BJ (cell line): Measurements from ENCODE around the gene RUNX2. TPM values are rescaled to one million over a fixed set of nuclear protein-coding genes. Genes with fewer than 3 reads are reported as not detected.

Experiments
- CTCF ChIA-PET: fragments of 350-600 bp; formaldehyde crosslinking; extraction: SDS; loops from one replicate; lab custom pipeline; 2021; ENCODE audit warnings: antibody characterized with exemption, inconsistent platforms; lab: Yijun Ruan, JAX
- POLR2A ChIA-PET: fragments of 300-600 bp; sonication (Branson Sonifier 250); formaldehyde crosslinking; extraction: SDS; loops from one replicate; lab custom pipeline; 2021; ENCODE audit warnings: antibody characterized with exemption; lab: Charles Lee
- DNase-seq: peaks from one replicate; pipeline ENCODE4 v3.0.0-alpha.2; 2011; ENCODE audit warnings: low read depth
- H3K27me3 ChIP-seq: 2 replicates; pipeline ENCODE4 v1.6.0; 2011; ENCODE audit warnings: low read length; ENCODE audit not compliant: control insufficient read depth, insufficient read depth
- H3K36me3 ChIP-seq: 2 replicates; pipeline ENCODE4 v1.5.1; 2011; ENCODE audit warnings: low read length; ENCODE audit not compliant: control insufficient read depth, insufficient read depth
- H3K4me3 ChIP-seq: 2 replicates; pipeline ENCODE4 v1.5.1; 2011; ENCODE audit warnings: low read depth, mild to moderate bottlenecking, control low read depth, low read length
- polyA plus RNA-seq: library from polyadenylated mRNA; depleted of rRNA; stranded (reverse); fragments of >200 nt; gene quantifications from 2 replicates; pipeline ENCODE4 v1.2.3, GENCODE V29; 2011
- TF ChIP-seq, protein P1 (sequence below): IDR thresholded peaks from 2 replicates; pipeline ENCODE4 v1.5.1; 2011; ENCODE audit warnings: low read depth, mild to moderate bottlenecking, control low read depth, inconsistent platforms, low read length, moderate library complexity; ENCODE audit not compliant: insufficient read depth

RUNX2 gene
- polyA plus RNA-seq, 1 experiment: 1.5 TPM

DNA sequence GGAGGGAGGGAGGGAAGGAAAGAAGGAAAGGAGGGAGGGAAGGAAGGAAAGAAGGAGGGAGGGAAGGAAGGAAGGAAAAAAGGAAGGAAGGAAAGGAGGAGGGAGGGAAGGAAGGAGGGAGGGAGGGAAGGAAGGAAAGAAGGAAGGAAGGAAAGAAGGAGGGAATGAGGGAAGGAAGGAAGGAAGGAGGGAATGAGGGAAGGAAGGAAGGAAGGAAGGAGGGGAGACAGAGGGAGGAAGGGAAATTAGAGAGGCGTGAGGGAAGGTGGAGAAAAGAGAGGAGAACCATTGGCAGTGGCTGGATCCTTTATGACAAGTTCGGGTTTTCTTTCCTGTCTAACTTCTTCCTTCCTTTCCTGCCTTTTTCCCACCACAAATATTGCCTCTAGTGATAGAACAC, 71.9 kb downstream of the RUNX2 start:
- no peaks in the 10 kb centered on the region for H3K27me3 ChIP-seq
- CTCF ChIA-PET: no interaction called here
- no peak overlapping the region for H3K4me3 ChIP-seq
- TF ChIP-seq, protein P1, sequence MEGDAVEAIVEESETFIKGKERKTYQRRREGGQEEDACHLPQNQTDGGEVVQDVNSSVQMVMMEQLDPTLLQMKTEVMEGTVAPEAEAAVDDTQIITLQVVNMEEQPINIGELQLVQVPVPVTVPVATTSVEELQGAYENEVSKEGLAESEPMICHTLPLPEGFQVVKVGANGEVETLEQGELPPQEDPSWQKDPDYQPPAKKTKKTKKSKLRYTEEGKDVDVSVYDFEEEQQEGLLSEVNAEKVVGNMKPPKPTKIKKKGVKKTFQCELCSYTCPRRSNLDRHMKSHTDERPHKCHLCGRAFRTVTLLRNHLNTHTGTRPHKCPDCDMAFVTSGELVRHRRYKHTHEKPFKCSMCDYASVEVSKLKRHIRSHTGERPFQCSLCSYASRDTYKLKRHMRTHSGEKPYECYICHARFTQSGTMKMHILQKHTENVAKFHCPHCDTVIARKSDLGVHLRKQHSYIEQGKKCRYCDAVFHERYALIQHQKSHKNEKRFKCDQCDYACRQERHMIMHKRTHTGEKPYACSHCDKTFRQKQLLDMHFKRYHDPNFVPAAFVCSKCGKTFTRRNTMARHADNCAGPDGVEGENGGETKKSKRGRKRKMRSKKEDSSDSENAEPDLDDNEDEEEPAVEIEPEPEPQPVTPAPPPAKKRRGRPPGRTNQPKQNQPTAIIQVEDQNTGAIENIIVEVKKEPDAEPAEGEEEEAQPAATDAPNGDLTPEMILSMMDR: no peak
- DNase-seq: no peak
- H3K36me3 ChIP-seq: no peaks in the 10 kb centered on the region
- POLR2A ChIA-PET: no interaction called here

DNA sequence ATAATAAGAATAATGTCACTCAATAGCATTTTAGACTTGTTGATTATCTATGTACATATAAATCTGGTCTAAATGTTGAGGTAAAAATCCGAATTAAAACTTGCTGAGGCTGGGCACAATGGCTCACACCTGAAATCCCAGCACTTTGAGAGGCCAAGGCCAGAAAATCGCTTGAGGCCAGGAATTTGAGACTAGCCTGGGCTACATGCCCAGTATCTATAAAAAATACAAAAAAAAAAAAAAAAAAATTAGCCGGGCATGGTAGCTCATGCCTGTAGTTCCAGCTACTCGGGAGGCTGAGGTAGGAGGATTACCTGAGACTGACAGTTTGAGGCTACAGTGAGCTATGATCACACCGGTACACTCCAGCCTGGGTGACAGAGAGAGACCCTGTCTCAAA, 83.8 kb downstream of the RUNX2 start:
- TF ChIP-seq, protein P1: no peak
- CTCF ChIA-PET: no interaction called here
- H3K36me3 ChIP-seq: no peaks in the 10 kb centered on the region
- DNase-seq: no peak
- POLR2A ChIA-PET: no interaction called here
- no peaks in the 10 kb centered on the region for H3K27me3 ChIP-seq
- no peak overlapping the region for H3K4me3 ChIP-seq

DNA sequence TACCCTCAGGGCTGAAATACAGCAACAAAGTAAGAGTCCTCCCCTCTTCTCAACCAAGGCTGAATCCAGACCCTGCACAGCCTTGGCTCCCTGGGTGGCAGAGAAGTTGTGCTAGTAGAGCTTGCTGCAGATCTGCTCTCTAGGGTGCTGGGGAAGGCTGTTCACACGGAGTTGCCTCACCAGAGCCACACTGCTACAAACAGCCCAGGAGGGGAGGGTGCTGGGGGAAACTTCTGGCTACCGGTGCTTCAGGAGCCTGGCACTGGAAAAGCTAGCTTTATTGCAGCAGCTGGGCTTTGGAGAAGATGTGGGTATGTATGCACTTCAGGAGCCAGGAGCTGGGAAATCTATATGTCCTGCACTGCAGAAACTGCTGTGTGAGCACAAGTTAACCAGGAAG, 87.2 kb downstream of the RUNX2 start:
- TF ChIP-seq, protein P1: no peak

DNA sequence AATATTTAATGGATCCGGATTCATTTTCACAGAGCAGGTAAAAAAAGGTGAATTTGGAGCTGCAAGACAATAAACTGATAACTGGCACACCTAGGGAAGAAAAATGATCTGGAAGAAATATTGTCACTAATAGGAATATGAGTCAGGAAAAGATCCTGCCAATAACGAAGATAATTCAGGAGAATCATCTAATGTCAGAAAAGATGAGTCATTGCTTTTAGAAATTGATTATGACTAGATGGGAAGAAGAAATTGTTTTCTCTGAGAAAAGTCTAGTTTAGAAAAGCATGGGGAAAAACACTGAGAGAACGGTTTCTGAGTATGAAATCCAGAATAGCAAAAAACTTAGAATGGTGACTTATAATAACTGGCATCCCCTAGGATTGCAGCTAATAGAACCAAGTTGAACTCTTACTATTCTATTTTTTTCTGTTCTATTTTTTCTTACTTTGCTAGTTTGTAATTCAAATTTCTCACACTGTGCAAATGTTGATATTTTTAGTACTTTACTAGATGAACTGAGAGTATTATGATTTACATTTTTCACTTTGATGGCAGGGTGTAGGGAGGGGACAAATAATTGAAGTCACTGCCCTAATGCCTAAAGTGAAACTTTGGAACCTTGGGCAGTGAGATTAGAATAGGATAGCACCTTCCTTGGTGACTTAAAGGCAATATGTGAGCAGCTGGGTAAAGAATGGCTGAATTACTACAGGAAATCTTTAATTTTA, 87.8 kb downstream of the RUNX2 start:
- ChIA-PET CTCF (interaction anchor here (0.6 to 1.6 kb wide), 3 partner anchors 74 to 940 kb away, joined by 3 to 4 read pairs (median 3); no protein-coding TSS in a partner anchor), POLR2A (interaction anchor here (0.6 kb wide), 1 partner anchor 28 kb away, joined by 3 read pairs; no protein-coding TSS in a partner anchor)
- TF ChIP-seq, protein P1: no peak
- Histone ChIP-seq H3K4me3 (no peak overlapping the region), H3K36me3 (no peaks in the 10 kb centered on the region), H3K27me3 (no peaks in the 10 kb centered on the region)
- DNase-seq: no peak

More for the DNA sequence above, 87.2 kb downstream of the RUNX2 start:
- no peaks in the 10 kb centered on the region for H3K27me3 ChIP-seq
- no peaks in the 10 kb centered on the region for H3K36me3 ChIP-seq
- DNase-seq: no peak
- ChIA-PET POLR2A (interaction anchor here (0.6 kb wide), 1 partner anchor 27 kb away, joined by 3 read pairs; no protein-coding TSS in a partner anchor), CTCF (interaction anchor here (0.6 to 1.6 kb wide), 3 partner anchors 73 to 940 kb away, joined by 3 to 4 read pairs (median 3); no protein-coding TSS in a partner anchor)
- no peak overlapping the region for H3K4me3 ChIP-seq

DNA sequence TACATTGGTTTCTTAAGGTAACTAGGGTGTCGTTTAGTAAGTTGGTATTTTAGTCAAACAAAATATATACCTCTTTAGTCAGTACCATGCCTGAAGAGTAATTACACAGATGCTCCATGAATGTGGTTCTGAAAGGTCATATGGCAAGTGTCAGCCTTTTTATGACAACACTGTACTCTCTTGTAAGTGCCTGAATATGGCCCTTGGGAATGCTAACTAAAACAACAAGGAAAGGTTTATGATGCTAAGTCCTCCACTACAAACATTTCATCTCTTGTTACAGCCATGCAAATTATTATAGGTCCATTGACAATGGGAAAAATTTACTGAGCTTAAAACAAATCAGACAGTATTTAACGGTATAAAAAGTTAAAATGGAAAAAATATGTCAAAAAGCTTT, 88.6 kb downstream of the RUNX2 start:
- no peak for DNase-seq
- TF ChIP-seq, protein P1: no peak
- CTCF ChIA-PET: interaction anchor here (1.6 kb wide), 2 partner anchors 297 to 941 kb away, joined by 3 to 6 read pairs; no protein-coding TSS in a partner anchor
- H3K36me3 ChIP-seq: no peaks in the 10 kb centered on the region
- no peak overlapping the region for H3K4me3 ChIP-seq
- POLR2A ChIA-PET: interaction anchor here (0.6 kb wide), 1 partner anchor 161 kb away, joined by 3 read pairs; no protein-coding TSS in a partner anchor
- H3K27me3 ChIP-seq: no peaks in the 10 kb centered on the region
